Measurements from ENCODE around the gene MEIS2.

The MEIS2 gene

GRCh38 chr15:36951731-36952247 is 148.6 kb downstream of the MEIS2 start:
- no peak overlapping the region for H3K4me3 ChIP-seq (ENCODE audit: low read length)
- TF ChIP-seq CTCF (IDR thresholded peaks at IDR 0.05; ENCODE audit: insufficient read depth, low read depth, low read length, missing control alignments), result no peak
- peak; percentile 56 for DNase-seq (ENCODE audit: low read depth)

- no peak for TF ChIP-seq CTCF (IDR thresholded peaks at IDR 0.05; ENCODE audit: insufficient read depth, low read depth, low read length, missing control alignments)
- no peak overlapping the region for H3K4me3 ChIP-seq (ENCODE audit: low read length)
- no peak for DNase-seq (ENCODE audit: low read depth)
Observed at GRCh38 chr15:36950371-36950770, 150.0 kb downstream of the MEIS2 start.

GRCh38 chr15:36948982-36949381 is 151.4 kb downstream of the MEIS2 start:
- TF ChIP-seq CTCF (IDR thresholded peaks at IDR 0.05; ENCODE audit: insufficient read depth, low read depth, low read length, missing control alignments), result no peak
- no peak overlapping the region for H3K4me3 ChIP-seq (ENCODE audit: low read length)
- no peak for DNase-seq (ENCODE audit: low read depth)

GRCh38 chr15:36947035-36947719 is 153.2 kb downstream of the MEIS2 start:
- H3K4me3 ChIP-seq (ENCODE audit: low read length), result no peak overlapping the region
- no peak for TF ChIP-seq CTCF (IDR thresholded peaks at IDR 0.05; ENCODE audit: insufficient read depth, low read depth, low read length, missing control alignments)
- no peak for DNase-seq (ENCODE audit: low read depth)

- no peak for TF ChIP-seq CTCF (IDR thresholded peaks at IDR 0.05; ENCODE audit: insufficient read depth, low read depth, low read length, missing control alignments)
- no peak for DNase-seq (ENCODE audit: low read depth)
- no peak overlapping the region for H3K4me3 ChIP-seq (ENCODE audit: low read length)
Observed at GRCh38 chr15:36944442-36944841, 155.9 kb downstream of the MEIS2 start.

GRCh38 chr15:36943508-36944361 is 156.6 kb downstream of the MEIS2 start:
- no peak for TF ChIP-seq CTCF (IDR thresholded peaks at IDR 0.05; ENCODE audit: insufficient read depth, low read depth, low read length, missing control alignments)
- DNase-seq (ENCODE audit: low read depth), result no peak
- H3K4me3 ChIP-seq (ENCODE audit: low read length), result no peak overlapping the region

Measured in epithelial cell of esophagus (primary cell).